ENCODE results near the gene NIPAL4. TPM values are rescaled to one million over a fixed set of nuclear protein-coding genes. Genes with fewer than 3 reads are reported as not detected.
"Not testable (repeated sequence)": the region's sequence is repeated elsewhere in the genome, so short reads cannot be mapped to it uniquely, and the experiment has no call there.

Gene NIPAL4
- total RNA-seq (1 to 10 TPM in 3 of 5 donors, under 1 TPM in 1, not detected in 1; 0.58 to 8.3 (median 4.6) TPM), polyA plus RNA-seq (1 to 10 TPM in 2 of 3 donors, under 1 TPM in 1; 0.19 to 4.0 (median 1.2) TPM)
- long read RNA-seq, donor 1, partial matches to known transcripts, result 0 of 3 reads
- long read RNA-seq, donor 1, other reads (novel, unspliced or antisense), result 0 of 3 reads
- long read RNA-seq, donor 2, partial matches to known transcripts, result 0 of 4 reads
- long read RNA-seq, donor 2, other reads (novel, unspliced or antisense), result 0 of 4 reads
- long read RNA-seq, donor 3, result 0 reads
- long read RNA-seq, donor 4, result 0 reads
- long read RNA-seq, donor 5, partial matches to known transcripts, result 0 of 1 reads
- long read RNA-seq, donor 5, other reads (novel, unspliced or antisense), result 0 of 1 reads
- long read RNA-seq, donor 6, result 0 reads
- long read RNA-seq, donor 7, partial matches to known transcripts, result 0 of 4 reads
- long read RNA-seq, donor 7, other reads (novel, unspliced or antisense), result 0 of 4 reads
- long read RNA-seq, donor 8, partial matches to known transcripts, result 0 of 2 reads
- long read RNA-seq, donor 8, other reads (novel, unspliced or antisense), result 0 of 2 reads
- long read RNA-seq, donor 9, result 0 reads
- long read RNA-seq, donor 10, result 0 reads

GRCh38 chr5:157459715-157460599 is at the start of gene NIPAL4:
Gene NIPAL4, plus strand, starts transcription at chr5:157460213. Its CDS starts 108 bp downstream, at chr5:157460321.
- Histone ChIP-seq H3K4me3 (peak within 1 kb of the TSS; percentile 53 to 64 (median 55)), H3K4me1 (peaks cover 7 to 28% (median 19%) of the 10 kb centered on the region in 4 donors), H3K27ac (peak within 1 kb of the TSS in 3 of 5 donors; percentile 47 to 80 (median 58)), H3K36me3 (no peaks in the 10 kb centered on the region), H3K27me3 (peaks cover 0 to 28% (median 15%) of the 10 kb centered on the region in 3 donors), H3K9me3 (no peaks in the 10 kb centered on the region)
- no peak for TF ChIP-seq EP300 (IDR thresholded peaks at IDR 0.05)
- TF ChIP-seq POLR2A (IDR thresholded peaks at IDR 0.05), result no peak
- no peak for TF ChIP-seq POLR2AphosphoS5 (IDR thresholded peaks at IDR 0.05)
- TF ChIP-seq CTCF (IDR thresholded peaks at IDR 0.05), result no peak
- WGBS, 5 donors, result 1 to 5% (median 3%) methylated on average over 14 to 54 of the region's 54 CpGs
- intact Hi-C loops (cut with DNase I; ENCODE audit: low total_unique reads), result no loop called here
- peak in 1 of 2 donors; percentile 81 for DNase-seq

GRCh38 chr5:157415838-157416237 is 44.2 kb upstream of the NIPAL4 start:
- Histone ChIP-seq H3K9me3 (no peaks in the 10 kb centered on the region), H3K27ac (no peak overlapping the region), H3K4me3 (no peak overlapping the region), H3K4me1 (no peaks in the 10 kb centered on the region), H3K27me3 (no peaks in the 10 kb centered on the region), H3K36me3 (no peaks in the 10 kb centered on the region)
- intact Hi-C loops (cut with DNase I; ENCODE audit: low total_unique reads), result no loop called here
- TF ChIP-seq POLR2A (IDR thresholded peaks at IDR 0.05) (no peak), EP300 (IDR thresholded peaks at IDR 0.05) (no peak), CTCF (IDR thresholded peaks at IDR 0.05) (no peak), POLR2AphosphoS5 (IDR thresholded peaks at IDR 0.05) (no peak)
- no peak for DNase-seq

- H3K27me3 ChIP-seq; intact Hi-C loops (cut with DNase I; ENCODE audit: low total_unique reads); DNase-seq; H3K9me3 ChIP-seq; H3K36me3 ChIP-seq; H3K4me1 ChIP-seq; H3K27ac ChIP-seq; H3K4me3 ChIP-seq: not testable (repeated sequence)
- whole genome bisulfite sequencing, 5 donors, result 91 to 99% (median 97%) methylated on average over 9 to 30 of the region's 30 CpGs
Measured at GRCh38 chr5:157419521-157419920, 40.5 kb upstream of the NIPAL4 start.

GRCh38 chr5:157429920-157430319 is 30.1 kb upstream of the NIPAL4 start:
- not testable (repeated sequence) for H3K27ac ChIP-seq, H3K4me1 ChIP-seq, H3K4me3 ChIP-seq, H3K36me3 ChIP-seq, H3K27me3 ChIP-seq, DNase-seq, H3K9me3 ChIP-seq
- intact Hi-C loops (cut with DNase I; ENCODE audit: low total_unique reads), result loop anchor here (5.0 to 10.0 kb wide), 2 partner anchors 42 to 295 kb away; no protein-coding TSS in a partner anchor
- WGBS, 5 donors, result 90 to 97% (median 95%) methylated on average over 5 of the region's 5 CpGs

GRCh38 chr5:157431544-157432200 is 28.3 kb upstream of the NIPAL4 start:
- H3K4me3 ChIP-seq, result no peak overlapping the region
- no peaks in the 10 kb centered on the region for H3K4me1 ChIP-seq
- H3K36me3 ChIP-seq, result no peaks in the 10 kb centered on the region
- 32 to 44% (median 35%) methylated on average over 4 of the region's 4 CpGs for WGBS, 5 donors
- intact Hi-C loops (cut with DNase I; ENCODE audit: low total_unique reads), result loop anchor here (5.0 to 10.0 kb wide), 2 partner anchors 41 to 293 kb away; no protein-coding TSS in a partner anchor
- H3K9me3 ChIP-seq, result no peaks in the 10 kb centered on the region
- H3K27ac ChIP-seq, result no peak overlapping the region
- no peaks in the 10 kb centered on the region for H3K27me3 ChIP-seq
- TF ChIP-seq CTCF (IDR thresholded peaks at IDR 0.05), result peak in 5 of 7 experiments; percentile 17 to 62 (median 44)
- peak in 1 of 3 donors; percentile 10 for TF ChIP-seq POLR2AphosphoS5 (IDR thresholded peaks at IDR 0.05)
- TF ChIP-seq POLR2A (IDR thresholded peaks at IDR 0.05), result no peak
- no peak for TF ChIP-seq EP300 (IDR thresholded peaks at IDR 0.05)
- DNase-seq, result peak in 1 of 2 donors; percentile 82

Data from stomach (tissue), 19 donors.